GM18867 (cell line): Measurements from ENCODE around the gene ITM2C.

ENCODE experiments used
- ATAC-seq: cut with Tn5 transposase; IDR thresholded peaks from one replicate; pipeline ENCODE4 v1.9.1; 2021; ENCODE audit warnings: mild to moderate bottlenecking, moderate library complexity; ENCODE audit not compliant: unreplicated experiment

Gene ITM2C

GRCh38 chr2:230849633-230850357 lies 14.9 kb upstream of the ITM2C start:
- no peak for ATAC-seq

DNA sequence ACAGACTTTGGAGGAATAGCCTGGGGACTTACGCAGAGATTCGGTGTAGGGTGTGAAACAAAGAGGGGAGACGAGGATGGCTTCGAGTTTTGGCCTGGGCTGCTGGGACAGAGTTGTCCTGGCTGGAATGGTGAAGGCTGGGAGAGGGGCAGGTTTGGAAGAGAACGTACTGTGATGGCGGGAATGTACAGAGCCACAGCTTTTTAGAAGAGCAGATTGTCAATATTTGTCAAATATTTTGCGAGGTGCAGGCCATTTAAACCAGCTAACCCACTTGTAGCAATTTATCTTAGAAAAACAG lies 14.4 kb upstream of the ITM2C start:
- no peak for ATAC-seq

DNA sequence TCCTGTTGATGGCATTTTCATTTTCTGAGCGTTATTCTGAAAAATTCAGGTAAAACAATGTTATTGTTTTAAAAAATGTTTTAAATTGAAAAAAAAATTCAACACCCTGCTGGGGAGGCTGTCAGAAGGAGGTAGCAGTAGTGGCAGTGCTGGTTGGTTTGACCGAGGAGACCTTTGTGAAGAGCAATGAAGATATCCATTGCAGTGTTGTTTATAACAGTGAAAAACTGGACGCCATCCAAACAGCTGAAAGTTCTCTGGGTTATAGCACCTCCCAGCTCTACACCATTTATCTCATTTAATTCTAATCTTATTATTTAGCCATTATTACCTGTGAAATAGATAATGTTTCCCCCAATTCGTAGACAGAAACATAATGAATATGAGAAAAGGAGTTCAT lies 12.6 kb upstream of the ITM2C start:
- ATAC-seq = no peak

DNA sequence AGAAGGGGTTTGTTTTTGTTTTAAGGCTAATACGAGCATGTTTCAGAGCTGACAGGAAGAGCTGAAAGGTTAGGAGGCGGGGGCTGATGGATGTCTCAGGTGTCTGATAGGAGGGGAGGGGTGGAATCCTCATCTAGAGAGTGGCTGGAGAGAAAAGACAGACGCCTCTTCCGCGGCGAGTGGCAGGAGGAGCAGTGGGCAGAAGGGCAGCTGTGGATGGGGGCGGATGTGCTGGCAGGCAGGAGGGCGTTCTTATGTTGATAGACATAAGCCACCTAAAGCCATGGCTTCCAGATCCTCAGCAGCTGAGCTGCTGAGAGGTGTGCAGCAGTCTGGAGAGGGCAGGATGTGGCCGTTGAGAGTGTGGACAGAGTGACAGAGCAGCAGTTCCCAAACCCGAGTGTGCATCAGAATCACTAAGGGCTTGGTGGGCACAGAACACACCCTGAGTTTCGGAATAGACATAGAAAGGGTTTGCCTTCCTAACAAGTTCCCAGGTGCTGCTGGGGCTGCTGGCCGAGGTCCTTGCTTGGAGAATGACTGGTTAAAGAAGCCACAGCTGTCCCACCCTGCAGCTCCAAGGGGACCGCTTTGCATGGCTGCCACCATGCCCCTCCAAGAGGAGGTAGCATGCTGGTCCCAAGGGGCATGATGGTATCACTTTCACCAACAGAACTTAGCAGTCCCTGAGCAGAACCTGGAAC lies 3.0 kb upstream of the ITM2C start:
- ATAC-seq = no peak

DNA sequence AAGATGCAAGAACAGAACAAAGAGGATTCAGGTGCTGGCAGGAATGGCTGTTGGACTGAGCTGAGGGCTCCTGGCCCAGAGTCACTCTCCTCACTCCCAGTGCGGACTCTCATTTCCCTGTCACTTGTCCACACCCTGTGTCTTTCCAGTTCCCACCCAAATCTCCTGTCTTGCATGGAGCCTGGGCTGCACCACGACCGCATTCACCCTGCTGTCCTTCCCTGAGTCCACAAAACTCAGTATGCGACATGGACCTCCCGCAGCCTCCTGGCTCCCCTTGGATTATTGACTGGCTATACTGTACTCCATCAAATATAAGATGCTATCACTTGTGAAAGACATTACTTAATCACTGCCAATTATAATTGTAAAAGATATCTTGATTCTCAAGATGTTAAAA lies 2.5 kb upstream of the ITM2C start:
- no peak for ATAC-seq

GRCh38 chr2:230863031-230863430 lies 1.7 kb upstream of the ITM2C start:
- ATAC-seq = no peak

DNA sequence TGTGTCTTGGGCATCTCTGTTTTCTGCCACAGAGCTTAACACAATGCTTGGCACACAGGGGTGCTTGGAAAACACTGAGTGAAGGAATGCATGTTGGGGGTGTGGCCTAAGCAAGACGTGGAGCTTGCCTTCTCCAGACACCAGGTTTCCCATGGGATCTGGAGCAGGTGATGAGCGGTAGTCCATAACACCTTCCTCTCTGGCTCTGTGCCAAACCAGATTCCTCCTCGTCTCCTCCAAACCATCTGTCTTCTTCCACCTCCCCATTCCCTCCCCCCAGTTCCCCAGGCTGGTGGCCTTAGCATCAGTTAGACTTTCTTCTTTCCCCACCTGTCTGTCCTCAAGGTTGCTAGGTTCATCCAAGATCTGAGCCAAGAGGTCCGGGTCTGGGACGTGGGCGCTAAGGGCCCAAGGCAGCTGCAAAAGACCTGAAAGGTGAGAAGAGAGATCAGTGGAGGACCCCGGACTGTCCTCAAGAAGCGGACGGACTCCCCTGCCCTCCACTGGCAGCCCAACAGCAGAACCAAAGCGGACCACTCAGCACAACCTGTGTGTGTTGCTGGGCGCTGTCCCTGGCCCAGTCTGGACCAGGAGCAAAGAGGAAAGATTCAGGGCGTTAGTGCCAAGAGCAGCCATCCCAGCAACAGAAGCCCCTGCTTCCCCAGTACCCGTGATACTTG lies 1.2 kb upstream of the ITM2C start:
- ATAC-seq = no peak

GRCh38 chr2:230864122-230864604 lies 579 bp upstream of the ITM2C start:
- ATAC-seq = no peak

- ATAC-seq = no peak
Measured at GRCh38 chr2:230865307-230865765, 594 bp downstream of the ITM2C start.

- no peak for ATAC-seq
Measured at GRCh38 chr2:230865766-230866755, 1.3 kb downstream of the ITM2C start.

- no peak for ATAC-seq
Measured at GRCh38 chr2:230866756-230867523, 2.2 kb downstream of the ITM2C start.

DNA sequence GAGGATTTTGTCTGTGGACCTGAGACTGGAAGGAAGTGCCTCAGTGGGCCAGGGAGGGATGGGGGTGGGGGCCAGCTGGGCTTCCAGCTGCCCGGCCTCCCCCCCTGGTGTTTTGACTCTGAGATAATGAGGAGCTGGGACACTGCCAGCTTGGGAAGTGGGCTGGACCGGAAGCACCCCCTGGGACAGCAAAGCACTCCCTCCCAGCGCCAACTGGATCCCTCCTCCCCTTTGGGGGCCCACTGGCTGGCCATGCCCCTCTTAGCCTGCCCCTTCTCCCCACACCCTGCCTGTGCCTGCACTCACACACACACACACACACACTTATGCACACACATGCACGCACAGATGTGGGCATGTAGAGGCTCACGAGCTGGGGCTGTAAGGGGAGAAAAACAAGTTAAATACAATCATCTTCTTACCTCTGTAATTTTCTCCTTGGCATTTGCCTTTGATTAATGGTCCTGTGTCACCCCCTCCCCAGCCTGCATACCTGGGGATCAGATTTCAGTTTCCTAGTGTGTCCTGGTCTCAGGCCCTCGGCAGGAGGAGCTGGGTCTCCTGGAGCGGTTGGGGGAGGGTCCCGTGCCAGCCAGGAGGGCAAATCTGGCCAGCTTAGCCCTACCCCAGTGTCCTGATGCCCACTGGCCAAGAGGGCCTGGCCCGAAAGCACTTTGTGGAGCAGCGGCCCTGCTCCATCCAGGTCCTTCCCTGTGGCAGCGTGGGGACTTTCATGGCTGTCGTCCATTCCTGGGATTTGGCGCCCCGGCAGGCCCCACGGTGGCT lies 3.6 kb downstream of the ITM2C start:
- ATAC-seq = no peak

DNA sequence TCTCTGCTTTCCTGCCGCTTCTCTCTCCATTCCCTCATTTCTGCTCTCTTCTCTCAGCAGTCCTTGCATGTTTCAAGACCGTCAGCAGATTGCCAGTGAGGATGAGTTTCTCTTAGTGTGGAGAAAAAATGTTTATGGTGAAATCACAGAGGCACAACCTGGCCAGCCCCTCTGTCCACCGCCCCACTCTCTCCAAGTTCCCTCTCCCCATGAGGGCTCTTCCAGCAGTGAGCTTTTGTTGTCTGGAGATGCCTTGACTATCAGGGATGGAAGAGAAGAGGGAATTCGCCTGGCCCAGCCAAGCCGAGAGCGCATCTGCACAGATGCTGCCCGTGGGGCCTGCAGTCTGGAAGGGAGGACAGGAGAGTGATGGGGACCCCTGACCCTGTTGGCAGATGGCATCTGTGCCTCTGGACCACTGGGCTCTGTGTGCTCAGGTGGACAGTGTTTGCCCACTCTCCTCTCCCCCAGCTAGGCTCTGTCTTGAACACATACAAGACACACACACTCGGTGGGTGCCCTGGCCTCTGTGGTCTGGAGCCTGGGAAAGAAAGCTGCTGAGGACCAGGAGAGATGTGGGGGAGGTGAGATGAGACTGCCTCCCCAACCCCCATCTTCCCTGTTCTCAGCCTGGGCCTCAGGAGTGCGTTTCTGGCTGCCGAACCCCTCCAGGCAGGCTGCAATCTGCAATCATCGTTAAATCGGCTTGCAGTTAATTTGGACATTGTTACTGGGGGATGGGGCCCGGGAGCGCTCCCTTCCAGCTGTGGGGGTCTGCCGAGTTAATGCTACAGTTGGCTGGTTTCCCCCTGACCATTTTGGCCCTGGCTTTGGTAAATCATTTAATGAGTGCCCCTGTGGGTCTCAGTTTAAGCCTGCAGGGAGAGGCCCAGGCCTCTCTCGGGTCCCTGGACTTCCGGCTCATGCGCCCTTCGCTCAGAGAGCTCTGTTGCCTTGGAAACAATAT lies 4.5 kb downstream of the ITM2C start:
- ATAC-seq = no peak

DNA sequence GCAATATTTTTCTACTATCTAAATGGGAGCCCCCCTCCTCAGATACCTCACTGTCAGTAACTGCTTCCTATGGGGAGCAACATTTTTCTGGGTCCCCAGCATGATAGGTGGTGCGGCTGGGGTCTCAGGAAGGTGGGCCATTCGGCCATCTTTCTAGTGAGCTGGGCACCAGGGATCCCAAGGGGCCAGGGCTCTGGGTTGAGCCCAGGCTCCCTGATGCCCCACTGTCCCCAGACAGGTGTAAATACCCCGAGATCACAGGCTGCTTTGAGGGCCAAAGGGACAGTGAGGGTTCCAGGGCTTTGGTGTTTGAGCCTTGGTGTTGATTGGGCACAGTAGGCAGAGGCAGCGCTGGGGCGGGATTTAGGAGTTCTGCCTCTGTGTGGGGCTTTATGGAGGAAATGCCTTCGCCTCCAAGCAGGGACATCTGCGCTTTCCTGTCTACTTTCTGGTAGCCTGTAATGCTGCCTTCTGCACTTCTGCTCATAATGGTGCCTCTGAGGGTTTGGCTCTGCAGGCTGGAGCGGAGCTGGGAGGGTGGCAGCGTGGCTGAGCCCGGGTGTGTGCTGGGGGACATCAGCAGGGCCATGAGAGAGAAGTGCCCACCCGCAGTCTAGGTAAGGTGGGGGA lies 5.3 kb downstream of the ITM2C start:
- ATAC-seq = no peak

GRCh38 chr2:230870544-230871360 lies 6.0 kb downstream of the ITM2C start:
- ATAC-seq = no peak

- no peak for ATAC-seq
Measured at GRCh38 chr2:230871361-230872150, 6.8 kb downstream of the ITM2C start.
